ENCODE measurements around the gene DUSP5. TPM values are rescaled to one million over a fixed set of nuclear protein-coding genes. Genes with fewer than 3 reads are reported as not detected.
"Not testable (repeated sequence)": the region's sequence is repeated elsewhere in the genome, so short reads cannot be mapped to it uniquely, and the experiment has no call there.

The DUSP5 gene
- 18.0 TPM for total RNA-seq

GRCh38 chr10:110497438-110498086 is at the start of gene DUSP5:
Gene DUSP5, plus strand, starts transcription at chr10:110497907. Its CDS starts 215 bp downstream, at chr10:110498122.
- peak; percentile 93 for DNase-seq

- no peak for DNase-seq
Measured at GRCh38 chr10:110448682-110449418, 48.9 kb upstream of the DUSP5 start.

GRCh38 chr10:110455446-110455845 is 42.3 kb upstream of the DUSP5 start:
- DNase-seq = no peak

GRCh38 chr10:110456046-110456445 is 41.7 kb upstream of the DUSP5 start:
- no peak for DNase-seq

- DNase-seq = no peak
Measured at GRCh38 chr10:110456523-110457091, 41.1 kb upstream of the DUSP5 start.

GRCh38 chr10:110457851-110458250 is 39.9 kb upstream of the DUSP5 start:
- DNase-seq = no peak

GRCh38 chr10:110458266-110458920 is 39.3 kb upstream of the DUSP5 start:
- no peak for DNase-seq

GRCh38 chr10:110459600-110459999 is 38.1 kb upstream of the DUSP5 start:
- DNase-seq = no peak

GRCh38 chr10:110460111-110460809 is 37.4 kb upstream of the DUSP5 start:
- no peak for DNase-seq

GRCh38 chr10:110461088-110461487 is 36.6 kb upstream of the DUSP5 start:
- DNase-seq = no peak

- DNase-seq = peak; percentile 18
Measured at GRCh38 chr10:110461530-110461929, 36.2 kb upstream of the DUSP5 start.

GRCh38 chr10:110462166-110463095 is 35.3 kb upstream of the DUSP5 start:
- DNase-seq = no peak

GRCh38 chr10:110468258-110468657 is 29.4 kb upstream of the DUSP5 start:
- not testable (repeated sequence) for DNase-seq

- not testable (repeated sequence) for DNase-seq
Measured at GRCh38 chr10:110470541-110470940, 27.2 kb upstream of the DUSP5 start.

- no peak for DNase-seq
Measured at GRCh38 chr10:110471566-110472139, 26.1 kb upstream of the DUSP5 start.

- DNase-seq = no peak
Measured at GRCh38 chr10:110474017-110474416, 23.7 kb upstream of the DUSP5 start.

- DNase-seq = no peak
Measured at GRCh38 chr10:110474826-110475225, 22.9 kb upstream of the DUSP5 start.

GRCh38 chr10:110475722-110476515 is 21.8 kb upstream of the DUSP5 start:
- no peak for DNase-seq

GRCh38 chr10:110479710-110480109 is 18.0 kb upstream of the DUSP5 start:
- DNase-seq = no peak

- DNase-seq = no peak
Measured at GRCh38 chr10:110480387-110480786, 17.3 kb upstream of the DUSP5 start.
